ENCODE data around the gene TBX10. TPM values are rescaled to one million over a fixed set of nuclear protein-coding genes. Genes with fewer than 3 reads are reported as not detected.

TBX10 gene
- polyA plus RNA-seq, 1 donor from 2014 or later, result not detected

DNA sequence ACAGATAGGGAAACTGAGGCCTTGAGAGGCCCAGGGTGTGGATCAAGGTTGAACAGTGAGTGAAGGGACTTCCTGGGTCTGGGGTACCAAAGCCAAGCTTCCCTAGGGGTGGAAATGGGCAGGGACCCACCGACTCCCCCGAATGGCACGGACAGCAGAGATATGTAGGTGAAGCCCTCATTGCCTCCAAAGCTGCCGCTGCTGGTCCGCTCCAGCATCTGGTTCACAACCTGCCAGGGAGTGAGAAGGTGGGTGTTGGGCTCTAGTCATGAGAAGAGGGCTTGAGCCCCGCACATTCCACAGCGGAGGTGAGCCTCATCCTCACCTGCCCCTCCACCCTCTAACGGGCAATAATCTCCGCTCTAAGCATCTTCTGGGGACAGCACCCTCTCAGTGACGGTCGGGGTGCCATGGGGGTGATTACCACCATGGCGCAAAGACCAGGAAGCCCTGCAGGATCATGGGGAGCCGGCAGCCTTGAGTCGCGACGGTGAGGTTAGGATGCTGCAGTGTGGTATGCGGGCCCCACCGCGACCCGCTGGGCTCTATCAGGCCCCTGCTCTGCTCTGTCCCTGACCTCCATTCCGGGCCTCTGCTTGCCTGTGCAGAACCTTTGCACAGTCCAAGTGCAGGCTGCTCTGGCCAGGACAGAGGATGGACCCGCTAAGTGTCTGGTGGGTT lies 24.1 kb upstream of the TBX10 start:
- Histone ChIP-seq H3F3A (ENCODE audit: insufficient read depth, low read length, poor library complexity, severe bottlenecking) (no peaks in the 10 kb centered on the region), H4K20me1 (ENCODE audit: insufficient read depth) (no peaks in the 10 kb centered on the region), H3K9me2 (ENCODE audit: insufficient read depth, low read length) (no peaks in the 10 kb centered on the region), H3K9ac (ENCODE audit: low read length) (no peak overlapping the region), H3K79me2 (replicated peaks; ENCODE audit: insufficient read depth, low read length) (no peaks in the 10 kb centered on the region), H2AFZ (ENCODE audit: low read depth, low read length) (no peak overlapping the region), H3K27ac (ENCODE audit: low read length) (no peak overlapping the region), H3K36me3 (ENCODE audit: insufficient read depth, low read length) (no peaks in the 10 kb centered on the region), H3K27me3 (ENCODE audit: insufficient read depth, low read depth, low read length) (no peaks in the 10 kb centered on the region), H3K4me3 (ENCODE audit: low read length) (no peak overlapping the region), H3K4me2 (ENCODE audit: low read length) (no peak overlapping the region), H3K9me3 (ENCODE audit: low read length) (no peaks in the 10 kb centered on the region)
- TF ChIP-seq, protein P1, sequence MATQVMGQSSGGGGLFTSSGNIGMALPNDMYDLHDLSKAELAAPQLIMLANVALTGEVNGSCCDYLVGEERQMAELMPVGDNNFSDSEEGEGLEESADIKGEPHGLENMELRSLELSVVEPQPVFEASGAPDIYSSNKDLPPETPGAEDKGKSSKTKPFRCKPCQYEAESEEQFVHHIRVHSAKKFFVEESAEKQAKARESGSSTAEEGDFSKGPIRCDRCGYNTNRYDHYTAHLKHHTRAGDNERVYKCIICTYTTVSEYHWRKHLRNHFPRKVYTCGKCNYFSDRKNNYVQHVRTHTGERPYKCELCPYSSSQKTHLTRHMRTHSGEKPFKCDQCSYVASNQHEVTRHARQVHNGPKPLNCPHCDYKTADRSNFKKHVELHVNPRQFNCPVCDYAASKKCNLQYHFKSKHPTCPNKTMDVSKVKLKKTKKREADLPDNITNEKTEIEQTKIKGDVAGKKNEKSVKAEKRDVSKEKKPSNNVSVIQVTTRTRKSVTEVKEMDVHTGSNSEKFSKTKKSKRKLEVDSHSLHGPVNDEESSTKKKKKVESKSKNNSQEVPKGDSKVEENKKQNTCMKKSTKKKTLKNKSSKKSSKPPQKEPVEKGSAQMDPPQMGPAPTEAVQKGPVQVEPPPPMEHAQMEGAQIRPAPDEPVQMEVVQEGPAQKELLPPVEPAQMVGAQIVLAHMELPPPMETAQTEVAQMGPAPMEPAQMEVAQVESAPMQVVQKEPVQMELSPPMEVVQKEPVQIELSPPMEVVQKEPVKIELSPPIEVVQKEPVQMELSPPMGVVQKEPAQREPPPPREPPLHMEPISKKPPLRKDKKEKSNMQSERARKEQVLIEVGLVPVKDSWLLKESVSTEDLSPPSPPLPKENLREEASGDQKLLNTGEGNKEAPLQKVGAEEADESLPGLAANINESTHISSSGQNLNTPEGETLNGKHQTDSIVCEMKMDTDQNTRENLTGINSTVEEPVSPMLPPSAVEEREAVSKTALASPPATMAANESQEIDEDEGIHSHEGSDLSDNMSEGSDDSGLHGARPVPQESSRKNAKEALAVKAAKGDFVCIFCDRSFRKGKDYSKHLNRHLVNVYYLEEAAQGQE (IDR thresholded peaks at IDR 0.05; ENCODE audit: borderline replicate concordance), result no peak
- TF ChIP-seq TAF1 (IDR thresholded peaks at IDR 0.05; ENCODE audit: low read depth) (no peak), POLR2AphosphoS5 (IDR thresholded peaks at IDR 0.05) (no peak), RAD21 (conservative IDR thresholded peaks at IDR 0.05) (no peak), MXI1 (conservative IDR thresholded peaks at IDR 0.05; ENCODE audit: poor library complexity, severe bottlenecking) (no peak), EP300 (conservative IDR thresholded peaks at IDR 0.05; ENCODE audit: poor library complexity, severe bottlenecking) (no peak), EZH2 (IDR thresholded peaks at IDR 0.05; ENCODE audit: borderline replicate concordance, insufficient read depth, low read length, poor library complexity, severe bottlenecking) (no peak), SMC3 (conservative IDR thresholded peaks at IDR 0.05; ENCODE audit: poor library complexity) (no peak)
- TF ChIP-seq, protein P2, sequence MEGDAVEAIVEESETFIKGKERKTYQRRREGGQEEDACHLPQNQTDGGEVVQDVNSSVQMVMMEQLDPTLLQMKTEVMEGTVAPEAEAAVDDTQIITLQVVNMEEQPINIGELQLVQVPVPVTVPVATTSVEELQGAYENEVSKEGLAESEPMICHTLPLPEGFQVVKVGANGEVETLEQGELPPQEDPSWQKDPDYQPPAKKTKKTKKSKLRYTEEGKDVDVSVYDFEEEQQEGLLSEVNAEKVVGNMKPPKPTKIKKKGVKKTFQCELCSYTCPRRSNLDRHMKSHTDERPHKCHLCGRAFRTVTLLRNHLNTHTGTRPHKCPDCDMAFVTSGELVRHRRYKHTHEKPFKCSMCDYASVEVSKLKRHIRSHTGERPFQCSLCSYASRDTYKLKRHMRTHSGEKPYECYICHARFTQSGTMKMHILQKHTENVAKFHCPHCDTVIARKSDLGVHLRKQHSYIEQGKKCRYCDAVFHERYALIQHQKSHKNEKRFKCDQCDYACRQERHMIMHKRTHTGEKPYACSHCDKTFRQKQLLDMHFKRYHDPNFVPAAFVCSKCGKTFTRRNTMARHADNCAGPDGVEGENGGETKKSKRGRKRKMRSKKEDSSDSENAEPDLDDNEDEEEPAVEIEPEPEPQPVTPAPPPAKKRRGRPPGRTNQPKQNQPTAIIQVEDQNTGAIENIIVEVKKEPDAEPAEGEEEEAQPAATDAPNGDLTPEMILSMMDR (IDR thresholded peaks at IDR 0.05; ENCODE audit: poor library complexity, severe bottlenecking), result no peak

DNA sequence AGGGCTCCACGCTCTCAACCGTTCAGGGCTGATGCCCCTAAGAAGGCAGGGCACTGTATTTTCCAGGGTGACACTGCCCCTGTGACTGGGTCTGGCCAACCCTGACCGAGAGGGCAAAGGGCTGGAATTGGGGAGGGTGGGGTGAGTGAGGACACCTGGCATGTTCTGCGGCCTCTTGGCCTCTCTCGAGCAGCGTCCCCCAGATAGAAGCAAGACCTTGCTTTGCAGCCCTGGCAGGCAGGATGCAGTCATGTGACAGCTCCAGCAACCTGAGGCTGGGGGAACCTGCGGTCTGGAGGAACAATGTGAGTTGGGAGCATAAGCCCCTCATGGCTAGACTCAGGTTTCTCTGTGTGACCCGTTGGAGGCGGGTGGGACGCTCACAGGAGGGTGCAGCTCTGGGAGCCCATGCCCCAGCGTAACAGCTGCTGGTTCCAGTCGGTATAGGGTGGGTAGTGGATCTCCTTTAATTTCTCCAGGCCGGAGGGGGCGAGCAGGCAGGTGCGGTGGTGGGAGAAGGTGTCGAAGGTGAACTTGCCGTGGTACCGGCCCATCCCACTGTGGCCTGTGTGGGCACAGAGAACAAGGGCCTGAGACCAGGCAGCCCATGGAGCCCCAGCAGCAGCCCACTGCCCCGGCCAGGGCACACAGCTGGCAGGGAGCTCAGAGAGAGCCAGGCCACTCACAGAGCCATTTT lies 23.4 kb upstream of the TBX10 start:
- no peak overlapping the region for H3K4me3 ChIP-seq (ENCODE audit: low read length)
- no peaks in the 10 kb centered on the region for H4K20me1 ChIP-seq (ENCODE audit: insufficient read depth)
- H3K4me2 ChIP-seq (ENCODE audit: low read length), result no peak overlapping the region
- no peaks in the 10 kb centered on the region for H3K9me2 ChIP-seq (ENCODE audit: insufficient read depth, low read length)
- no peak overlapping the region for H3K9ac ChIP-seq (ENCODE audit: low read length)
- no peaks in the 10 kb centered on the region for H3K36me3 ChIP-seq (ENCODE audit: insufficient read depth, low read length)
- no peaks in the 10 kb centered on the region for H3K9me3 ChIP-seq (ENCODE audit: low read length)
- no peak overlapping the region for H2AFZ ChIP-seq (ENCODE audit: low read depth, low read length)
- H3K79me2 ChIP-seq (replicated peaks; ENCODE audit: insufficient read depth, low read length), result no peaks in the 10 kb centered on the region
- H3F3A ChIP-seq (ENCODE audit: insufficient read depth, low read length, poor library complexity, severe bottlenecking), result no peaks in the 10 kb centered on the region
- H3K27me3 ChIP-seq (ENCODE audit: insufficient read depth, low read depth, low read length), result no peaks in the 10 kb centered on the region
- TF ChIP-seq, protein P2 (IDR thresholded peaks at IDR 0.05; ENCODE audit: poor library complexity, severe bottlenecking), result no peak
- TF ChIP-seq, protein P1 (IDR thresholded peaks at IDR 0.05; ENCODE audit: borderline replicate concordance), result no peak
- TF ChIP-seq EZH2 (IDR thresholded peaks at IDR 0.05; ENCODE audit: borderline replicate concordance, insufficient read depth, low read length, poor library complexity, severe bottlenecking) (no peak), POLR2AphosphoS5 (IDR thresholded peaks at IDR 0.05) (no peak), EP300 (conservative IDR thresholded peaks at IDR 0.05; ENCODE audit: poor library complexity, severe bottlenecking) (no peak), SMC3 (conservative IDR thresholded peaks at IDR 0.05; ENCODE audit: poor library complexity) (no peak), RAD21 (conservative IDR thresholded peaks at IDR 0.05) (no peak), MXI1 (conservative IDR thresholded peaks at IDR 0.05; ENCODE audit: poor library complexity, severe bottlenecking) (no peak)
- H3K27ac ChIP-seq (ENCODE audit: low read length), result no peak overlapping the region

All from neural cell (in vitro differentiated cells).